Stimulated activated naive CD8-positive, alpha-beta T cell treated with anti-CD3 and anti-CD28 coated beads, Interleukin-15, Interleukin-2, amounts not matched to agents 100 U/mL and 50 U/mL, for 24 hours (primary cell): ENCODE data around the gene PDRG1.

Source experiments
- ATAC-seq: fragments of 150-1000 bp; cut with Tn5 transposase; one replicate; pipeline ENCODE4 v1.10.0; 2021
- DNase-seq: peaks from one replicate; pipeline ENCODE4 v3.0.0; 2021

The PDRG1 gene

DNA sequence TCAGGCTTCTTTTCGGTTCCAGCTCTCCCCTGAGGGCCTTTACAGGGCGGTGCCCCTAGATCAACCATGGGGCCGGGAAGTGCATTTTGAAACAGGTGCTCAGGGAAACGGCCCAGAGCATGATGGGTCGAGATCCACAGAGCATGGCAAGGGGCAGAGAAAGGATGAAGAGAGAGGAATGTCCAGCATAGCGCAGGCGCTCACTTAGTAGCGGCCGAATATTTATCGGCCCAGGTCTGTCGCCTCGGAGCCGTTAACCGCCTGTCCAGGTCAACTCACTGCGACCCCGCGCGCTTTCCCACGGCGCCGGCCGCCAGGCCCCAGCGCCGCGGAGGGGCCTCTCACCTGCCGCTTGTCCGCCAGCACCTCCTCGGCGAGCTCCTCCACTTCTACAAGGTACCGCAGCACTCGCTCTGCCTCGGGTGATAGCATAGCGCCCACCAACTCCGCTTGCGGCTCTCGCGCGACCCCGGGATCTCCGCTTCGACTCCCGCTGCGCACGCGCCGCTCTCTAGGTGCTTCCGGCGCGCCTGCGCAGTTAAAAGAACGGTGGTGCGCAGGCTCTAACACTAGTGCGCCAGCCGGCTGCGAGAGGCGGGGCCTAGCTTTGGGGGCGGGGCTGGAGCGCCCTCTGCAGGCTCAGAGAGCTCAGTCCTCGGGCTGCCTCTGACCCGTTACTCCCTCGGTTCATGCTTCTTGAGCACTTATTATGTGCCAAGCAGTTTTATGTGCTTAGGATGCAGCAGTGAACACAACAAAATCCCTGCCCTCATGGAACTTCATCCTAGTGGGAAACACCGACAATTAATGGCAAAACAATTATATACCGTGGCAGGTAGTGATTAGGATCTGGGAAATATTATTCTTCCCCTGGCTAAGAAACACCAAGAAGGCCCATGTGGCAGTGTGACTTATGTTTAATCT is at the start of gene PDRG1:
Gene PDRG1, minus strand, starts transcription at position 517 of the 924 bp plus-strand sequence. Its CDS starts 85 bp downstream, at position 432.
- DNase-seq (peak; percentile 99), ATAC-seq (peak; percentile 98)

DNA sequence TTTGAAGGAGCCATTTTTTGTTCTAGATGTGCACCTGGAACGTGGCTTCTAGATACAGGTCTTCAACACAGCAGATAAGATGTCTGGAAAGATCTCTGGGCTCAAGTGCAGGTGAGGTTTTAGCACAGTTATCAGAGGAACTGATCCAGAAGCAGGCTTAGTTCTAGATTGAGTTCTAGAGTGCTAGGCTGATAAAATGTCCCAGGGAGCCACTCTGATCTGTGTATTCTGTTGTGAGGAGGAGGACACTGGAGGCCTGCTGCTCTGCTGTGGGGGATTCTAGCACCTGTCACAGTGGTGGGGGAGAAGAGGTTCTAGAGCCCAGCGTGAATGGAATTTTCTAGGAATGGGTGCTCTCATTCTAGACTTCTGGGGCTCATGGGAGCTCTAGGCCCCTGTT is 46.4 kb upstream of the PDRG1 start:
- DNase-seq (no peak), ATAC-seq (no peak)

DNA sequence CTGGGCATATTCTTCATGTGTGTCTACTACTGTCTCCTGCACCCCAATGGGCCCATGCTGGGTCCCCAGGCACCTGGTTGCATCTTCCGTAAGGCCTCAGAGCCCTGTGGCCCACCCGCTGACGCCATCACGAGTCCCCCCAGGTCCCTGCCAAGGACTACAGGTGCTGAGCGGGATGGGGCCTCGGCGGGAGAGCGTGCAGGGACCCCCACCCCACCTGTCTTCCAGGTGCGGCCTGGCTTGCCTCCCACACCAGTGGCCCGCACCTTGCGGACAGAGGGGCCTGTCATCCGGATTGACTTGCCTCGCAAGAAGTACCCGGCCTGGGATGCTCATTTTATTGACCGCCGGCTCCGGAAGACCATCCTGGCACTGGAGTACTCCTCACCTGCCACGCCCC is 45.1 kb upstream of the PDRG1 start:
- DNase-seq (no peak), ATAC-seq (no peak)

DNA sequence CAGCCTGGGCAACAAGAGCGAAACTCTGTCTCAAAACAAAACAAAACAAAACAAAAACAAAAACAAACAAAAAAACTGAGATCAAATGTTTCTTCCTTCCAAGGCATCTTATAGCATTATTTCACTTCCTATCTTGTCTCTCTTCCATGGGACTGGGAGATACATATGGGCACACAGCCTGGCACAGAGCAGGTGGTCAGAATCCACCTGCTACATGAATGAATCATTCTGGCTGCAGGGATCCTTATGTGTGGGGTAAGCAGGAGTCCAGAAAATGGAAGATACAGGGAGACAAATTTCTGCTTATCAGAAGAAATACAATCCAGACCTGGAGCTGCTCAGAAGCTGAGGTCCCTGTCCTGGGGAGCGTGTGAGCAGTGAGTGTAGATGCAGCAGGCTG is 40.2 kb upstream of the PDRG1 start:
- DNase-seq (no peak), ATAC-seq (no peak)

DNA sequence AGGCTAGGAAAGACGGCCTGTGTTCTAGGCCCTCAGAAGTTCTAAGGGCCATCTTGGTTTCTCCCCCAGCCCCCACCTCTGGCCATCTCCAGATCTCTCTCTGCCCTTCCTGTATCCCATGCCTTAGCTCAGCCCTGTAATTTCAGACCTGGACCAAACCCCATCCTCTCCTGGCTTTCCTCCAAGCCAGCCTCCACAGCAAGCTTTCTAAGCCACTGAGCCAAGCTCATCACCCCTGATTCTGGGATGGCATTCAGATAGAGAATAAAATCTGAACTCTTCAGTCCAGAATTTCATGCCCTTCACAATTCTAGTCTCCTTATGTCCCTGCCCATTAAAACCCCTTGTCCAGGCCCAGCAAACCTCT is 39.5 kb upstream of the PDRG1 start:
- no peak for DNase-seq
- no peak for ATAC-seq

DNA sequence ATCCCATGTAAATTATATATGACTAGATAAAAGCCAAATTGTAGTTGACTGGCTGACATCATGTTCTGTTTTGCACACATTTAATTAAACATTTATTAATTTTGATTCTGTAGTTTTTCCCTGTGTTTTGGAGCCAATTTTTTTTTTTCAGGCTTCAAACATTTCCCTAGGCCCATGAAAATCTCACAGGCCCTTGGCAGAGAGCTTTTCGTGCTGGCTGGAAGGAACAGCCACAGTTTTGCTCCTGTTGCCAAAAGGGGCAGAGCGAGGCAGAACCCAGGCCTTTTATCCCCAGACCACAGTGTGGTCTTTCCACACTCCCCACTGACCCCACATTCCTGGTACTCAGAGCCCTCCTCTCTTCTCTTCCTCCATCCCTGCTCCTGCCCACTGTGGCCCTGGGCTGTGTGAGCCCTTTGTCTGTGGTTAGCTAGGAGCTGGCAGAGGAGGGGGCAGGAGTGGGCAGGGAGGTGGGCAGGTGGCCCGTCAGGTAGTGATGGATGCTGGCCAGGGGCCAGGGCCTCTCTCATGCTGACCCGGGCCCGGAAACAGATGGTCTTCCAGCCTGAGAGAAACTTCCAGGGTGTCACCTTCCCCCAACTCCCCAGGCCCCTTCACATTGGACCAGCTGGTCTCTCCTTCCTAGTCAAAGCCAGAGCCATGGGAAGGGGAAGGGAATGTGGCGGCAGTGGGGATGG is 38.9 kb upstream of the PDRG1 start:
- DNase-seq (no peak), ATAC-seq (no peak)

DNA sequence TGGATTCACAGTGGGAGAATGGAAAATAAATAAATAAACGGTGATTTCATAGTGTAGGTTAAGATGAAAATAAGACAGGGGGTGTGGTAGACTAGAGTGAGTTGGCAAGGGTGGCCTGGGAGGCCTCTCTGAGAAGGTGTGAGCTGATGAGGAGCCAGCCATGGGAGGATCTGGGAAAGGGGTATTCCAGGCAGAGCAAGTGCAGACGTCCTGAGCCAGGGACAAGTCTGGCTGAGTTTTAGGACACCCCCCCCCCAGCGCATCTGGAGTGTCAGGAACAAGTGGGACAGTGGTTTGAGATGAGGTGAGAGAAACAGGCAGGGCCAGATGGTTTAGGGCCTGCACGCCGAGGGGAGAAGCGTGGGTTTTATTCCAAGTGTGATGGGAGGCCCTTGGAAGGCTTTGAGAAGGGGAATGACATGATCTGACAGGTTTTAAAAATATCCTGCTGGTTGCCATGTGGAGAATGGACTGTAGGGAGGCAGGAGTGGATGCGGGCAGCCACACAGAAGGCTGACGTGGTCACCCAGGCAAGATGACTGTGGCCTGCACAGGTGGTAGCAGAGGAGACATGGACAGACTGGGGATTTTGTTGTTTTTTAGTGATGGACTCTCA is 37.3 kb upstream of the PDRG1 start:
- ATAC-seq: no peak

DNA sequence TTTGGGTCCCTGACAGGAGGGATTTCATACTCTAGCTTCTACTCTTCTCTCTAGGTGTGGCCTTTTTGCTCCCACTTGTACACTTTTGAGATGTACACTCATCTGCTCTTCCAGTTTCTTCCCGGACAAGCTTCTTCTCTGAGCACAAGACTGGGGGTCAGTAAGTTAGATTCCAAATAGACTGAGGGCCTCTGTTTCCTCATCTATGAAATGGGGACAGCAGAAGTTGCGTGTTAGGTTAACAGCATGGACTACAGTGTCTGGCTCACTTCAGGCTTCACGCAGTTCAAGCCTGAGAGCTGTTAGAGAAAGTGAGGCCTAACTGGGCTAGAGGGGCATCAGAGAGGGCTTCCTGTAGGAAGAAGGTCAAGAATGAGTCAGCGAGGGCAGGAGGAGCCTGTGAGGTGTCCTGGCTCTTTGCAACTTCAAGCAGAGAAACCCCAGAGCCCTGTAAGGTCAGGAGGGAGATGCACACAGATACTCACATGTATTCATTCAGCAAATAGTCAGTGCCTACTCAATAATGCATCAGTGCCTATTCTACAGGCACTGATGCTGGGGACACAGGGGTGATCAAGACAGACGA is 36.7 kb upstream of the PDRG1 start:
- DNase-seq: peak; percentile 18
- ATAC-seq: peak; percentile 80

More for the DNA sequence above, 37.3 kb upstream of the PDRG1 start:
- no peak for DNase-seq

DNA sequence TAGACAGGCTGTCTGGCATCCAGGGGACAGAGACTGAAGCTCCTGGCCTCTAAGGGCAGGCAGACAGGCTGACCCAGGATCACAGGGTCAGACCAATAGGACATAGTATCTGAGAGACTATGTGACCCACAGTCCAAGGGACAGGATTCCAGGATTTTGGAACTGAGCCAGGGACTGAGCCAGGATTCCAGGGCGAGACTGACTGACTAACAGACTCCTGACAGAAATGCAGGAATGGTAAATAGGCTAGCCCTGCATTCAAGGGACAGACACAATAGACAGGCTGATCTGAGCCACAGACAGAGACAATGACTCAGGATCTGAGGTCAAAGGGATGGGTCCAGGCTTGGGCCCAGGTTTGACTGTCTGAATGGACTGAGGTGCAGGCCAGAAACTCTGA is 35.9 kb upstream of the PDRG1 start:
- ATAC-seq (no peak), DNase-seq (no peak)

DNA sequence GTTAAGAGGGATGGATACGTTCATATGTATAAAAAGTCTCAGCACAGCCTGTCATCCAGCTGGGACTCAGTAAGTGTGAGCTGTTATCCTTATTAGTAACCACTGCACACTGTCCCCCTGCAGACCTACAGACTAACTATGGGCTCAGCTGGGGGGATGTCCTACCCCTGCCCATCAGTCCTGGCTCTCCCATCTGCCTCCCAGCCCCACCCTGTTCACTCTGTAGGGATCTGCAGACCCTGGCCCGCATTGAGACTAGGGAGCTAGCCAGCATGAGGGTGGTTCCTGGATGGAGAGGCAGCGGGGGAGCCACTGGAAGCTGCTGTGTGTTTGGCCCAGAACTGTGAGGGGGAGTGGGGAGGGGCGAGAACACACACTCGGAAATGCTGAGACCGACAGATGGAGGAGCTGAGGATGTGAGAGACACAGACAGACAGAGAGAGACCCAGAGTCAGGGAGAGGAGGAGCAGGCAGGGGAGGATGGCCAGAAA is 33.2 kb upstream of the PDRG1 start:
- ATAC-seq: no peak

DNA sequence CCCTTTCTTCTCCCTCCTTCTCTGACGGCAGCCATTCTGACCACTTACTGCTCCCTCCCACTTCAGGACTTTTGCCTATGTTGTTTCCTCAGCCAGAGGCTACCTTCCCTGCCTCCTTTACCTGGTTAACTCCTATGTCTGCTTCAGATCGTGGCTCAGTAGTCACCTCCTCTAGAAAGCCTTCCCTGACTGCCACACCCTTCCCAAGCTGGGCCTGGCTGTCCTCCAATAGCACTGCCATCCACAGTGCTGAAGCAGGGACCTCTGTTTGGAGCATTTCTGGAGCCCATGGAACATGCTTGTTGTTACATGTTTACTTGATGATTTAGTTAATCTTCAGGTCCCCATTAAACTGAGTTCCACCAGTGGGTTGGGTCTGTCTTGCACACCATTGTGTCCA is 29.9 kb upstream of the PDRG1 start:
- no peak for DNase-seq
- no peak for ATAC-seq

More for the DNA sequence above, 33.2 kb upstream of the PDRG1 start:
- no peak for DNase-seq

DNA sequence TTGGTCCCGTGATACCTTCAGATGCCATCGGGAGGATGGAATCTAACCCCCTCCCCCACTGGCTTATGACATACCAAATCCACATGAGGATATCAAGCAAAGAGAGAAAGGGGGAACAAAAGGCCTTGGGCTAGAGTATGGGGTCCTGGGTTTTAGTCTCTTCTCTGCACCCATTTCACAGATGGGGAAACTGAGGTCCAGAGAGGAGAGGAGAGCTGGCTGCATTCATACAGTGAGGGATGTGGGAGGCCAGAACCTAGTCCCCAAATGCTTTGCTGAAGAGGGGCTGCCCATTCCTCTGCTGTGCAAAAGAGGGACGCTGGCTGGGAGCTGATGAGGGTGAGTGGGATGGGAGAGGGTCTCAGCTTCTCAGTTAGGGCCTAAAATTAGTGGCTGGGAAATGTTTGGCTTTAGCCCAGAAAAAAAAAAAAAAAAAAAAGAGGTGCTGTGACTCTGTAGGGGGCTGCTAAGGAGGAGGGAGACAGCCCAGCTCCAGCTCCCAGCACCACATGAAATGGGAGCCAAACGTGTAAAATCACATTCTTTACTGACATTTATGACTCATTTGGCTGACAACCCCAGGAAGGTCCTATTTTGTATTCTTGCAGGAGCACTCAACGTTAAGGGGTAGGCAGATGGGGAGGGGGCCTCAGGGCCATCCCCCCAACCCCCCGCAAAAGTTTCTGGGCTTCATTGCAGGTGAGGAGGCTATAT is 28.0 kb upstream of the PDRG1 start:
- no peak for ATAC-seq
- DNase-seq: no peak

DNA sequence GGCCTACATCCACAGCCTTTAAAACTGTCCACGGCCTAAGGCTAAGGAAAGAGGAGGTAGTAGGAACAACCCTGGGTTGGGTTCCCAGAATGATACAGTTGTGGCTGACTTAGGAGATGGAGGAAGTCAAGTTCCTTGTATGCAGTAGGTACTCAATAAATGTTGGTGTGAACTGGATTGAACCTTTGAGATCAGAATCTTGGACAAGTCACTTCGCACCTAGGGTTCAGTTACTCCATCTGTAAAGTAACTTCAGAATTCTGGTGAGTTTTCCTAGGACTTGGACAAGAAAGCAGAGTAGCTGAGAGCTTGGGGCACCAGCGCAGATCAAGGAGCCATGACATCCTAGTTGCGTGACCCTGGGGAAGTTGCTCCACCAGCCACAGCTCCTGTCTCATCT is 25.2 kb upstream of the PDRG1 start:
- ATAC-seq (no peak), DNase-seq (no peak)

DNA sequence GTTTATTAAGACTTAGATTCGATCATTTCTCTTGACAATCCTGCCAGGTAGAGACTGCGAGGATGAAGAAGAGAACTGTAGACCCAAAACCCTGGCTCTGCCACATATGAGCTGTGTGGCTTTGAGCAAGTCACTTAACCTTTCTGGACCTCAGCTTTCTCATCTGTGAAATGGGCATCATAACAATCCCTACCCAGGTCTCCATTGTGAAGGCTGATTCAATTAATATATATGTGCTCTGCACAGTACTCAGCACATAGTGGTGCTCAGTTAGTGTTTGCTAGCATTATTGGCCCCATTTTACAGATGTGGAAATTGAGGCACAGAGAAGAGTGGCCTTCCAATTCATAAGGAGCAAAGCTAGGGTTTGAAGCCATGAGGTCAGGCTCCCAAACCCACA is 24.0 kb upstream of the PDRG1 start:
- no peak for DNase-seq
- ATAC-seq: no peak

DNA sequence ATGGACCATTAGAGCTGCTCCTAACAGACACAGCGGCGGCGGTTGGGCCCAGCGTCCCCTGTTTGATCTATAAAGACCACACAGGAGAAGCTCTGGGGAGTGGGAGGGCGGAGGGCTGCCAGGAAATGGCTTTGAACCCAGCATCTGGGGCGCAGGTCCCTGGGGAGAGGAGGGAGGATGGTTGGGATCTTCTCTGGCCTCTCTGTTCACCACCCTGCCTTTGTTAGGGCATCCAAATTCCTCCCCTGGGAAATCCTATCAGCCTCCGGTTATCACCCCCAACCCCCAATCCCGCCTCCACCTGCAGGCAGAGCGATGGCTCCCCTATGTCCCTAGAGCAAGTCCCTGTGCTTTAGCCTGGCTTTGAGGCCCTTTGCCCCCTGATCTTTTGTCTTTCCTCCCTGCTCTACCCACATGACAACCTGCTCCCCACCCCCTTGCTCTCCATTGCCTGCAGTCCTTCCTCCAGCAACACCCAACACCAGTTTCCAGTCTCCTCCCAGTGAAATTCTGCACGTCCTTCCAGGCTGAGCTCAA is 23.2 kb upstream of the PDRG1 start:
- ATAC-seq (no peak), DNase-seq (no peak)

DNA sequence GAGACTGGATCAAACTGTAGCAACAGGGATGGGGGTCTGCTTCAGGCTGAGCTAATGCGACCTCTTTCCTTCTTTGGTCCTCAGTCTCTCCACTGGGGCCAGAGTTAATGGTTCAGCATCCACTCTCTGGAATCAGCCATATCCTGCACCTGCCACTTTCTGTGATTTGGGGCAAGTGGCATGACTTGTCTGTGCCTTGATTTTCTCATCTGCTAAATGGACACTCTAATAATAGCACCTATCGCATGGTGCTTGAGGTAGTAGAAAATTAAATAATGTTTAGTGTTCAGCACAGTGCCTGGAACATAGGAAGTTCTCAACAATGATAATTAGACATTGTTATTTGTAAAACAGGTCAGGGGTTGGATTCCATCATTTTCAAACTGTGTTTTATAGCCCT is 22.4 kb upstream of the PDRG1 start:
- DNase-seq: no peak
- no peak for ATAC-seq

DNA sequence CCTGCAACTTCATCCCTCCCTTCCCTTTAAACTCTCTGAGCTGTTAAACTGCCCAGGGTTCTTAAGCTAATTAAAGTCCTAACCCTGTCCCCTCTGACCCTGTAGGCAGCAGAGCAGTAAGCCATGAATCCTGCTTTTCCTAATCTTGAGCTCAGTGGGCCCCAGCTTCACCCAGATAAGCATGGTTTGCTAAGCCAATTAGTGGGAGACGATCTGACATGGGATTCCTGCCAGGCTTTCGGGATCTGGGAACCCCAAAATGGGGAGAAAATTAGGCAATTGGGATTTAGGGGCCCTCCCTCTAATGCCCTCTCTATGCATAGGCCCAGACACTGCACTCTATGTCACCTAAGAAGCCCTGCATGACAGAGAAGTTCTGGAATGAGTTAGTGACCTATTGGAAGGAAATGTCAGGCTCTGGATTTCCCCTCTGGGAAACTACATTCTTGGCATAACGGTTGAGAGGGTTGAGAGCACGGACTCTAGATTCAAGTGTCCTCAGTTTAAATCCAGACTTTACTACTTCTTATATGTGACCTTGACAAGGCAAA is 20.7 kb upstream of the PDRG1 start:
- DNase-seq (no peak), ATAC-seq (no peak)

DNA sequence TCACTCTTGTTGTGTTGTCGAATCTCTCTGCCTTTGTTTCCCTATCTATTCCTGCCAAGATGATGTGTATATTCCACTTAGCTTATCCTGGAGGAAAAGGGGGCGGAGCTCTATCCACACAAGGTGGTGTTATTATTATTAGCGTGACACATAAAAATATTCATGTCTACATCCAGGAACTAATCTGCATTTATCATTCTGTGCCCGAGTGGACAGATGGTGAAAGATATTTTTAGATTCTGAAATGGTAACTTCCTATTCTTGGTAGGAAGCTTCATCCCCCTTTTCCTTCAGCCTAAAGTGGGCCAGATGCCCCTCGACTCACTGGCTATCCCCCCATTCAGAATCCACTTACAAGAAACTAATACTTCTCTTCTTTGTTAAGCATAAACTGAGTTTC is 18.1 kb upstream of the PDRG1 start:
- ATAC-seq (no peak), DNase-seq (no peak)

DNA sequence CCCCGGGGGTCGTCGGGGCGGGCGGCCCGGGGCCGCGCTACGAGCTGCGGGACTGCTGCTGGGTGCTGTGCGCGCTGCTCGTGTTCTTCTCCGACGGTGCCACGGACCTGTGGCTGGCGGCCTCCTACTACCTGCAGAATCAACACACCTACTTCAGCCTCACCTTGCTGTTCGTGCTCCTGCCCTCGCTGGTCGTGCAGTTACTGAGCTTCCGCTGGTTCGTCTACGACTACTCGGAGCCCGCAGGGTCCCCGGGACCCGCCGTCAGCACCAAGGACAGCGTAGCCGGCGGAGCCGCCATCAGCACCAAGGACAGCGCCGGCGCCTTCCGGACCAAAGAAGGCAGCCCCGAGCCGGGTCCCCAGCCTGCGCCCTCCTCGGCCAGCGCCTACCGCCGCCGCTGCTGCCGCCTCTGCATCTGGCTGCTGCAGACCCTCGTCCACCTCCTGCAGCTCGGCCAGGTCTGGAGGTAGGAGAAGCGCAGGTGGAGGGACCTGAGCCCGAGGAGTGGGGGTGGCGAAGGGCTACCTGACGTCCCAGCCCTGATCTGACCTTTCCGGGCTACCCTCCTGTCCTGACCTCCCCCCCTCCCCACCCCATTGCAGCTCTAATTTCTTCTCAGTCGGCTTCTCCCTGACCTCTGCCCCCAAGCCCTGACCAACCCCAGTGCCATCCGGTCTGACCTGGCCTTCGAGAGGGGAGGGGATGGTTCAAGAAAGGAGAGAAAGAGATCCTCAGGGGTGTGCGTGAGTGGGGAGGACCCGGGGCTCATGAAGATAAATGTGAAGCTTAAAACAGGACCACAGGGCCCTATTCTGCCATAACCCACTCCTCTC is 16.7 kb upstream of the PDRG1 start:
- DNase-seq: peak; percentile 87
- peak; percentile 88 for ATAC-seq

DNA sequence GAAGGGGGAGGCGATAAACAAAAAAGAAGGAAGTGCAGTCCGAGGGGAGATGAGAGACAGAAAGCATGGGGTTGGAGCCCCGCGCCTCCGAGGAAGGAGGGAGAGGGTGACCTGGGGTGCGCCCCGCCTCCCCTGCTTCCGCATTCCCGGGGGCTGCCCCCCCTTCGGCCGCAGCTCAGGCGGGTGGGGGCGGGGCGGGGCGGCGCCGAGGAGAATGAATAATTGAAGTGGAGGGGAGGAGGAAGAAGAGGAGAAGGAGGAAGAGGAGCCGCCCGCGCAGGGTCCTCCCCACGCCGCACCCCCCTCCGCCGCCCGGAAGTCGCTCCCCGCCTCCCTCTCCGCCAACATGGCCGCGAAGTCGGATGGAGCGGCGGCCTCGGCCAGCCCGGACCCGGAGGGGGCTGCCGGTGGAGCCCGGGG is 16.0 kb upstream of the PDRG1 start, which contains the start of gene XKR7:
Gene XKR7, plus strand, starts transcription at position 322 of the 420 bp plus-strand sequence. Its CDS starts 25 bp downstream, at position 347.
- ATAC-seq (peak; percentile 14), DNase-seq (peak; percentile 19)
